ENCODE measurements around the gene CEND1.

CEND1 gene

GRCh38 chr11:794766-795633 lies 5.1 kb upstream of the CEND1 start:
- no peak for DNase-seq (ENCODE audit: low read depth in 2 of 2)

GRCh38 chr11:794013-794765 lies 4.3 kb upstream of the CEND1 start:
- DNase-seq (ENCODE audit: low read depth in 2 of 2): no peak

GRCh38 chr11:793556-793955 lies 3.7 kb upstream of the CEND1 start:
- DNase-seq (ENCODE audit: low read depth in 2 of 2): no peak

GRCh38 chr11:792873-793272 lies 3.0 kb upstream of the CEND1 start:
- no peak for DNase-seq (ENCODE audit: low read depth in 2 of 2)

GRCh38 chr11:792535-792821 lies 2.6 kb upstream of the CEND1 start:
- DNase-seq (ENCODE audit: low read depth in 2 of 2): no peak

- no peak for DNase-seq (ENCODE audit: low read depth in 2 of 2)
Observed at GRCh38 chr11:791658-792534, 2.0 kb upstream of the CEND1 start.

GRCh38 chr11:790721-791564 lies 1.1 kb upstream of the CEND1 start:
- DNase-seq (ENCODE audit: low read depth in 2 of 2): no peak

GRCh38 chr11:788953-789940 lies 643 bp downstream of the CEND1 start:
- DNase-seq (ENCODE audit: low read depth in 2 of 2): no peak

- no peak for DNase-seq (ENCODE audit: low read depth in 2 of 2)
Observed at GRCh38 chr11:788009-788640, 1.8 kb downstream of the CEND1 start.

GRCh38 chr11:787084-787675 lies 2.7 kb downstream of the CEND1 start:
- DNase-seq (ENCODE audit: low read depth in 2 of 2): no peak

GRCh38 chr11:786235-787083 lies 3.4 kb downstream of the CEND1 start:
- no peak for DNase-seq (ENCODE audit: low read depth in 2 of 2)

- DNase-seq (ENCODE audit: low read depth in 2 of 2): peak; percentile 64 to 67
Observed at GRCh38 chr11:783581-784015, 6.3 kb downstream of the CEND1 start.

GRCh38 chr11:782264-783174 lies 7.4 kb downstream of the CEND1 start:
- DNase-seq (ENCODE audit: low read depth in 2 of 2): no peak

GRCh38 chr11:779955-780532 lies 9.8 kb downstream of the CEND1 start:
- no peak for DNase-seq (ENCODE audit: low read depth in 2 of 2)

- DNase-seq (ENCODE audit: low read depth in 2 of 2): no peak
Observed at GRCh38 chr11:778976-779954, 10.6 kb downstream of the CEND1 start.

Measured in fibroblast of skin of left biceps (primary cell).